GM18505 (cell line): ENCODE data around the gene SCRT2.

ENCODE experiments used
- ATAC-seq: cut with Tn5 transposase; IDR thresholded peaks from one replicate; pipeline ENCODE4 v1.9.1; 2021; ENCODE audit not compliant: unreplicated experiment
- POLR2A ChIP-seq: IDR thresholded peaks from 4 replicates; pipeline ENCODE4 v1.6.1; 2011; ENCODE audit warnings: borderline replicate concordance; ENCODE audit not compliant: insufficient read depth, insufficient read length; ENCODE audit errors: extremely low read depth

The SCRT2 gene

DNA sequence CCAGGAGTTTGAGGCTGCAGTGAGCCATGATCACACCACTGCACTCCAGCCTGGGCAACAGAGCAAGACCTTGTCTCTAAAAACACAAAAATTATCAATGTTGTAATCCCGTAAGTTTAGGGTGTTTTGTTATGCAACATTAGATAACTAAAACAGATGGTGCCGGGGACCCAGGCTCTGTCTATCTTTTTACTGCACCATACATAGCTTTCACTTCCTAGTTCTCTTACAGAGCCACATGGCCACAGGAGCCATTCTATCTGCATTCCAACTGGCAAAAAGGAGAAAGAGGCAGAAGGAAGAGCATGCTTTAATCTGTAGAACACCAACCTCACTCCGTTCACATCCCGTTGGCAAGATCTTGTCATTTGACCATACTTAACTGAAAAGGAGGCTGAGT is 60.1 kb downstream of the SCRT2 start:
- ATAC-seq = no peak
- no peak for TF ChIP-seq POLR2A

DNA sequence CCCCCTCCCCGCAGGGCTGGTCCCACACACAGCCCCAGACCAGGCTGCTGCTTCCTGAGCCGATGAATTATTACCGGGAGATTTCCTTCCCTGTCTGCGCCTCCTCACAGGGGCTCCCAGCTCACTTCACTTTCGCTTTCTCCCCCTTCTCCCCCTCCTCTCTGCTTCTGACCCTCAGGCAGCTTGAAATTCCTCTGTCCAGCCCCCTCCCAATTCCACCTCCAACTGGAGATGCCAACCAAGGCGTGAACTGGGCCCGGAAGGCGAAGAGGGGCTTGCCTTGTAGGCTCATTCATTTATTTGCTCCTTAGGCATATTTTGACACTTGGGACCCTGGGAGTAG is 63.8 kb downstream of the SCRT2 start:
- no peak for ATAC-seq
- TF ChIP-seq POLR2A = no peak
